VCaP (cell line): ENCODE results near the gene MIA3.
A peak's percentile ranks its signal among the peaks of the same experiment; 100 is the strongest.
"Not testable (repeated sequence)": the region's sequence is repeated elsewhere in the genome, so short reads cannot be mapped to it uniquely, and the experiment has no call there.

Experiments
- H3K27ac ChIP-seq: fragments of 450-650 bp; 2 replicates; pipeline ENCODE4 v1.5.1; 2017
- CTCF ChIP-seq: fragments of 450-650 bp; conservative IDR thresholded peaks from 2 replicates; pipeline ENCODE4 v1.5.1; 2017; ENCODE audit warnings: mild to moderate bottlenecking, moderate library complexity

The MIA3 gene

GRCh38 chr1:222654849-222655248 lies 37.0 kb downstream of the MIA3 start:
- H3K27ac ChIP-seq = no peak overlapping the region
- no peak for TF ChIP-seq CTCF

- no peak overlapping the region; the same call in 1 of the 2 replicates for H3K27ac ChIP-seq
- no peak for TF ChIP-seq CTCF
Measured at GRCh38 chr1:222656391-222657155, 38.7 kb downstream of the MIA3 start.

GRCh38 chr1:222657899-222658298 lies 40.0 kb downstream of the MIA3 start:
- no peak overlapping the region; the same call in 1 of the 2 replicates for H3K27ac ChIP-seq
- TF ChIP-seq CTCF = no peak

GRCh38 chr1:222663431-222663934 lies 45.6 kb downstream of the MIA3 start:
- H3K27ac ChIP-seq = peak overlapping the region; percentile 53
- TF ChIP-seq CTCF = no peak

- H3K27ac ChIP-seq = peak overlapping the region; percentile 53
- no peak for TF ChIP-seq CTCF
Measured at GRCh38 chr1:222665964-222666363, 48.1 kb downstream of the MIA3 start.

GRCh38 chr1:222668184-222668583 lies 50.3 kb downstream of the MIA3 start:
- peak overlapping the region; percentile 53 for H3K27ac ChIP-seq

GRCh38 chr1:222669107-222669506 lies 51.2 kb downstream of the MIA3 start:
- H3K27ac ChIP-seq = not testable (repeated sequence)

GRCh38 chr1:222670110-222670509 lies 52.2 kb downstream of the MIA3 start:
- H3K27ac ChIP-seq = peak overlapping the region; percentile 64
- no peak for TF ChIP-seq CTCF
